Suprapubic skin (tissue), 4 donors: ENCODE data around the gene USP14. TPM values are rescaled to one million over a fixed set of nuclear protein-coding genes. Genes with fewer than 3 reads are reported as not detected.

Experiments
- DNase-seq, 2 donors: peaks; one replicate each; pipeline ENCODE4 v3.0.0-alpha.2; 2019; ENCODE audit warnings: low spot score in 2 of 2
- H3K27ac ChIP-seq: fragments of 200-600 bp; sonication (generic); one replicate; pipeline ENCODE4 v1.5.1; 2019
- H3K27me3 ChIP-seq: fragments of 200-600 bp; sonication (generic); one replicate; pipeline ENCODE4 v1.5.1; 2019
- H3K36me3 ChIP-seq: fragments of 200-600 bp; sonication (generic); one replicate; pipeline ENCODE4 v1.5.1; 2019
- H3K4me1 ChIP-seq: fragments of 200-600 bp; sonication (generic); one replicate; pipeline ENCODE4 v1.5.1; 2019
- H3K4me3 ChIP-seq: fragments of 200-600 bp; sonication (generic); one replicate; pipeline ENCODE4 v1.5.1; 2019; ENCODE audit warnings: mild to moderate bottlenecking
- H3K9me3 ChIP-seq: fragments of 200-600 bp; sonication (generic); one replicate; pipeline ENCODE4 v1.5.1; 2019
- CTCF ChIP-seq, 2 donors: fragments of 200-600 bp in 1 of 2; fragments of 450-650 bp in 1 of 2; sonication (generic) in 1 of 2; IDR thresholded peaks; one replicate each; pipeline ENCODE4 v1.5.1; 2016 to 2019; ENCODE audit warnings: antibody characterized with exemption in 2 of 2, mild to moderate bottlenecking in 1 of 2, moderate library complexity in 1 of 2
- EP300 ChIP-seq: sonication (generic); formaldehyde crosslinking; IDR thresholded peaks from one replicate; pipeline ENCODE4 v1.6.1; 2017; ENCODE audit warnings: antibody characterized with exemption
- POLR2A ChIP-seq, 2 donors: fragments of 450-650 bp; IDR thresholded peaks; one replicate each; pipeline ENCODE4 v1.6.1; 2017; ENCODE audit warnings: antibody characterized with exemption in 2 of 2, mild to moderate bottlenecking in 2 of 2, moderate library complexity in 2 of 2
- POLR2AphosphoS5 ChIP-seq, 3 donors: sonication (generic); formaldehyde crosslinking; IDR thresholded peaks; one replicate each; pipeline ENCODE4 v1.6.1; 2017; ENCODE audit warnings: antibody characterized with exemption in 3 of 3
- WGBS: methylation state at CpG from one replicate; pipeline ENCODE4 v1.1.5; 2018; 5-methylcytosine and 5-hydroxymethylcytosine counted together
- total RNA-seq, 4 donors: library from RNA; depleted of rRNA; stranded (reverse); fragments of >200 nt; gene quantifications; one replicate each; pipeline ENCODE4 v1.1.0, GENCODE V29; 2016

USP14 gene
- total RNA-seq, 4 donors from 2014 or later = 19.7 to 31.4 (median 27.9) TPM

- no peak for DNase-seq
- WGBS = 82% methylated on average over 1 of the region's 1 CpG
- TF ChIP-seq EP300 (no peak), POLR2A (IDR thresholded peaks at IDR 0.05) (no peak), POLR2AphosphoS5 (IDR thresholded peaks at IDR 0.05) (no peak), CTCF (IDR thresholded peaks at IDR 0.05) (no peak)
- Histone ChIP-seq H3K27ac (no peak overlapping the region), H3K9me3 (no peaks in the 10 kb centered on the region), H3K27me3 (no peaks in the 10 kb centered on the region), H3K36me3 (peaks cover 26% of the 10 kb centered on the region), H3K4me1 (peaks cover 4% of the 10 kb centered on the region), H3K4me3 (no peak overlapping the region)
These were observed 25.4 kb downstream of the USP14 start for GRCh38 chr18:183769-184168.

- Histone ChIP-seq H3K27me3 (no peaks in the 10 kb centered on the region), H3K27ac (no peak overlapping the region), H3K4me3 (no peak overlapping the region), H3K4me1 (no peaks in the 10 kb centered on the region), H3K9me3 (no peaks in the 10 kb centered on the region), H3K36me3 (peaks cover 5% of the 10 kb centered on the region)
- WGBS = 99% methylated on average over 5 of the region's 5 CpGs
- DNase-seq = no peak
- TF ChIP-seq POLR2A (IDR thresholded peaks at IDR 0.05) (no peak), CTCF (IDR thresholded peaks at IDR 0.05) (no peak), EP300 (no peak), POLR2AphosphoS5 (IDR thresholded peaks at IDR 0.05) (no peak)
These were observed 30.9 kb downstream of the USP14 start for GRCh38 chr18:189254-189653.

- Histone ChIP-seq H3K4me1 (no peaks in the 10 kb centered on the region), H3K9me3 (no peaks in the 10 kb centered on the region), H3K27me3 (no peaks in the 10 kb centered on the region), H3K4me3 (no peak overlapping the region), H3K27ac (no peak overlapping the region), H3K36me3 (peaks cover 1% of the 10 kb centered on the region)
- TF ChIP-seq POLR2A (IDR thresholded peaks at IDR 0.05) (no peak), CTCF (IDR thresholded peaks at IDR 0.05) (no peak), EP300 (no peak), POLR2AphosphoS5 (IDR thresholded peaks at IDR 0.05) (no peak)
- WGBS = 95% methylated on average over 1 of the region's 1 CpG
- DNase-seq = no peak
These were observed 33.4 kb downstream of the USP14 start for GRCh38 chr18:191725-192124.

GRCh38 chr18:192801-193200, 34.4 kb downstream of the USP14 start:
- 96% methylated on average over 7 of the region's 7 CpGs for WGBS
- Histone ChIP-seq H3K27ac (no peak overlapping the region), H3K27me3 (no peaks in the 10 kb centered on the region), H3K4me3 (no peak overlapping the region), H3K36me3 (peaks cover 8% of the 10 kb centered on the region), H3K9me3 (no peaks in the 10 kb centered on the region), H3K4me1 (no peaks in the 10 kb centered on the region)
- TF ChIP-seq POLR2AphosphoS5 (IDR thresholded peaks at IDR 0.05) = no peak
- no peak for TF ChIP-seq CTCF (IDR thresholded peaks at IDR 0.05)
- no peak for DNase-seq

- Histone ChIP-seq H3K9me3 (no peaks in the 10 kb centered on the region), H3K4me1 (no peaks in the 10 kb centered on the region), H3K27ac (no peak overlapping the region), H3K4me3 (no peak overlapping the region), H3K27me3 (no peaks in the 10 kb centered on the region), H3K36me3 (peaks cover 36% of the 10 kb centered on the region)
- WGBS = 86% methylated on average over 1 of the region's 1 CpG
- no peak for TF ChIP-seq POLR2A (IDR thresholded peaks at IDR 0.05)
- no peak for TF ChIP-seq POLR2AphosphoS5 (IDR thresholded peaks at IDR 0.05)
- DNase-seq = no peak
These were observed 37.3 kb downstream of the USP14 start for GRCh38 chr18:195651-196050.

- no peak for TF ChIP-seq CTCF (IDR thresholded peaks at IDR 0.05)
- no peak for DNase-seq
- Histone ChIP-seq H3K4me1 (no peaks in the 10 kb centered on the region), H3K27me3 (no peaks in the 10 kb centered on the region), H3K4me3 (no peak overlapping the region), H3K27ac (no peak overlapping the region), H3K9me3 (no peaks in the 10 kb centered on the region), H3K36me3 (peaks cover 58% of the 10 kb centered on the region)
- 99% methylated on average over 3 of the region's 3 CpGs for WGBS
These were observed 40.9 kb downstream of the USP14 start for GRCh38 chr18:199214-199613.
